ENCODE measurements around the gene FAM180A. TPM values are rescaled to one million over a fixed set of nuclear protein-coding genes. Genes with fewer than 3 reads are reported as not detected.
A peak's percentile ranks its signal among the peaks of the same experiment; 100 is the strongest.

FAM180A gene
- polyA plus RNA-seq, 1 donor (not counting 4 experiments of a cell fraction or from before 2014, with no cell fraction given): 0.73 TPM

GRCh38 chr7:135683609-135684008, 65.0 kb downstream of the FAM180A start:
- no peak overlapping the region for H2AFZ ChIP-seq (ENCODE audit: control insufficient read depth, low read length)
- peak overlapping the region; percentile 61 for H3K4me2 ChIP-seq (ENCODE audit: control insufficient read depth, extremely low read depth, insufficient read depth, low read depth, low read length)
- FAIRE-seq: peak; percentile 81
- peaks cover 39% of the 10 kb centered on the region for H3K4me1 ChIP-seq (ENCODE audit: control insufficient read depth, extremely low read depth, insufficient read depth, low read length)
- no peak for DNase-seq (ENCODE audit: low read depth, low spot score)
- no peak overlapping the region for H3K9ac ChIP-seq (ENCODE audit: control insufficient read depth, extremely low read depth, insufficient read depth, low read length)
- H3K27me3 ChIP-seq (ENCODE audit: control insufficient read depth, extremely low read depth, insufficient read depth, low read length): no peaks in the 10 kb centered on the region
- H3K4me3 ChIP-seq (ENCODE audit: control insufficient read depth in 2 of 3, extremely low read depth in 1 of 3, insufficient read depth in 2 of 3, low read depth in 1 of 3, low read length in 3 of 3): peak overlapping the region in 2 of 3 experiments; percentile 7 to 16
- peaks cover 6 to 7% of the 10 kb centered on the region in 2 experiments for H3K36me3 ChIP-seq (ENCODE audit: control insufficient read depth in 2 of 2, extremely low read depth in 1 of 2, insufficient read depth in 2 of 2, low read length in 2 of 2)
- TF ChIP-seq EZH2 (IDR thresholded peaks at IDR 0.05; ENCODE audit: low read length): no peak
- TF ChIP-seq, protein P1, sequence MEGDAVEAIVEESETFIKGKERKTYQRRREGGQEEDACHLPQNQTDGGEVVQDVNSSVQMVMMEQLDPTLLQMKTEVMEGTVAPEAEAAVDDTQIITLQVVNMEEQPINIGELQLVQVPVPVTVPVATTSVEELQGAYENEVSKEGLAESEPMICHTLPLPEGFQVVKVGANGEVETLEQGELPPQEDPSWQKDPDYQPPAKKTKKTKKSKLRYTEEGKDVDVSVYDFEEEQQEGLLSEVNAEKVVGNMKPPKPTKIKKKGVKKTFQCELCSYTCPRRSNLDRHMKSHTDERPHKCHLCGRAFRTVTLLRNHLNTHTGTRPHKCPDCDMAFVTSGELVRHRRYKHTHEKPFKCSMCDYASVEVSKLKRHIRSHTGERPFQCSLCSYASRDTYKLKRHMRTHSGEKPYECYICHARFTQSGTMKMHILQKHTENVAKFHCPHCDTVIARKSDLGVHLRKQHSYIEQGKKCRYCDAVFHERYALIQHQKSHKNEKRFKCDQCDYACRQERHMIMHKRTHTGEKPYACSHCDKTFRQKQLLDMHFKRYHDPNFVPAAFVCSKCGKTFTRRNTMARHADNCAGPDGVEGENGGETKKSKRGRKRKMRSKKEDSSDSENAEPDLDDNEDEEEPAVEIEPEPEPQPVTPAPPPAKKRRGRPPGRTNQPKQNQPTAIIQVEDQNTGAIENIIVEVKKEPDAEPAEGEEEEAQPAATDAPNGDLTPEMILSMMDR (optimal IDR thresholded peaks at IDR 0.05 in 1 of 3, IDR thresholded peaks at IDR 0.05 in 1 of 3, conservative IDR thresholded peaks at IDR 0.05 in 1 of 3; ENCODE audit: extremely low read depth in 1 of 3, insufficient read depth in 2 of 3, low read length in 3 of 3): no peak
- H4K20me1 ChIP-seq (ENCODE audit: control insufficient read depth, extremely low read depth, insufficient read depth, low read length): no peaks in the 10 kb centered on the region
- peak overlapping the region; percentile 27 for H3K27ac ChIP-seq (ENCODE audit: control insufficient read depth, insufficient read depth, low read length)
- H3K9me1 ChIP-seq (ENCODE audit: control insufficient read depth, extremely low read depth, insufficient read depth, low read length): no peaks in the 10 kb centered on the region
- peaks cover 1% of the 10 kb centered on the region for H3K79me2 ChIP-seq (ENCODE audit: control insufficient read depth, insufficient read depth, low read length)
- no peaks in the 10 kb centered on the region for H3K9me3 ChIP-seq (ENCODE audit: control insufficient read depth, low read depth, low read length)
- dilution Hi-C loops (cut with MboI; ENCODE audit: extremely low pct_ligation_motif_present, low sequenced_read_pairs): no loop called here

- Histone ChIP-seq H3K27me3 (ENCODE audit: control insufficient read depth, extremely low read depth, insufficient read depth, low read length) (no peaks in the 10 kb centered on the region), H3K36me3 (ENCODE audit: control insufficient read depth in 2 of 2, extremely low read depth in 1 of 2, insufficient read depth in 2 of 2, low read length in 2 of 2) (peaks cover 5 to 10% of the 10 kb centered on the region in 2 experiments), H3K4me1 (ENCODE audit: control insufficient read depth, extremely low read depth, insufficient read depth, low read length) (peaks cover 50% of the 10 kb centered on the region), H3K79me2 (ENCODE audit: control insufficient read depth, insufficient read depth, low read length) (peaks cover 1% of the 10 kb centered on the region), H3K4me2 (ENCODE audit: control insufficient read depth, extremely low read depth, insufficient read depth, low read depth, low read length) (no peak overlapping the region), H2AFZ (ENCODE audit: control insufficient read depth, low read length) (no peak overlapping the region), H3K9me1 (ENCODE audit: control insufficient read depth, extremely low read depth, insufficient read depth, low read length) (no peaks in the 10 kb centered on the region), H3K4me3 (ENCODE audit: control insufficient read depth in 2 of 3, extremely low read depth in 1 of 3, insufficient read depth in 2 of 3, low read depth in 1 of 3, low read length in 3 of 3) (no peak overlapping the region), H3K9ac (ENCODE audit: control insufficient read depth, extremely low read depth, insufficient read depth, low read length) (no peak overlapping the region), H3K9me3 (ENCODE audit: control insufficient read depth, low read depth, low read length) (no peaks in the 10 kb centered on the region), H4K20me1 (ENCODE audit: control insufficient read depth, extremely low read depth, insufficient read depth, low read length) (no peaks in the 10 kb centered on the region), H3K27ac (ENCODE audit: control insufficient read depth, insufficient read depth, low read length) (no peak overlapping the region)
- DNase-seq (ENCODE audit: low read depth, low spot score) (no peak), FAIRE-seq (no peak)
- dilution Hi-C loops (cut with MboI; ENCODE audit: extremely low pct_ligation_motif_present, low sequenced_read_pairs): no loop called here
- TF ChIP-seq, protein P1 (optimal IDR thresholded peaks at IDR 0.05 in 1 of 3, IDR thresholded peaks at IDR 0.05 in 1 of 3, conservative IDR thresholded peaks at IDR 0.05 in 1 of 3; ENCODE audit: extremely low read depth in 1 of 3, insufficient read depth in 2 of 3, low read length in 3 of 3): no peak
- TF ChIP-seq EZH2 (IDR thresholded peaks at IDR 0.05; ENCODE audit: low read length): no peak
Observed at GRCh38 chr7:135682191-135682590, 66.4 kb downstream of the FAM180A start.

Data from keratinocyte (primary cell).